Astrocyte (in vitro differentiated cells and primary cell): ENCODE results near the gene SEL1L. TPM values are rescaled to one million over a fixed set of nuclear protein-coding genes. Genes with fewer than 3 reads are reported as not detected.
A peak's percentile ranks its signal among the peaks of the same experiment; 100 is the strongest.

Source experiments
- DNase-seq: peaks from one replicate; pipeline ENCODE4 v3.0.0-alpha.2; 2010; ENCODE audit warnings: low read depth
- FAIRE-seq: peaks from 2 replicates; lab custom pipeline; 2011; peaks lifted over from hg19 to GRCh38; lab: Jason Lieb, UNC
- H2AFZ ChIP-seq: 2 replicates; pipeline ENCODE4 v1.6.0; 2012; ENCODE audit warnings: low read depth, low read length, inconsistent platforms
- H3K27ac ChIP-seq: 2 replicates; pipeline ENCODE4 v1.5.1; 2011; ENCODE audit warnings: low read depth, low read length, inconsistent platforms
- H3K27me3 ChIP-seq: 2 replicates; pipeline ENCODE4 v1.6.0; 2011; ENCODE audit warnings: low read length, inconsistent platforms; ENCODE audit not compliant: insufficient read depth
- H3K36me3 ChIP-seq: 2 replicates; pipeline ENCODE4 v1.5.1; 2011; ENCODE audit warnings: low read length, inconsistent platforms; ENCODE audit not compliant: insufficient read depth
- H3K4me1 ChIP-seq: 2 replicates; pipeline ENCODE4 v1.5.1; 2011; ENCODE audit warnings: low read length, inconsistent platforms; ENCODE audit not compliant: insufficient read depth
- H3K4me2 ChIP-seq: 2 replicates; pipeline ENCODE4 v1.6.0; 2012; ENCODE audit warnings: low read length, inconsistent platforms
- H3K4me3 ChIP-seq: 2 replicates; pipeline ENCODE4 v1.5.1; 2011; ENCODE audit warnings: low read depth, mild to moderate bottlenecking, low read length, inconsistent platforms; ENCODE audit not compliant: insufficient read depth
- H3K79me2 ChIP-seq: 2 replicates; pipeline ENCODE4 v1.6.0; 2012; ENCODE audit warnings: mild to moderate bottlenecking, low read length, inconsistent platforms; ENCODE audit not compliant: insufficient read depth
- H3K9ac ChIP-seq: 2 replicates; pipeline ENCODE4 v1.6.0; 2012; ENCODE audit warnings: mild to moderate bottlenecking, low read length, inconsistent platforms
- H3K9me3 ChIP-seq: 2 replicates; pipeline ENCODE4 v1.5.1; 2012; ENCODE audit warnings: low read depth, mild to moderate bottlenecking, low read length, inconsistent platforms; ENCODE audit not compliant: insufficient read depth
- H4K20me1 ChIP-seq: 2 replicates; pipeline ENCODE4 v1.6.0; 2012; ENCODE audit warnings: low read length, inconsistent platforms; ENCODE audit not compliant: insufficient read depth
- H3K27ac Mint-ChIP-seq: one replicate; pipeline ENCODE4 v1.8.0; 2021; ENCODE audit warnings: mild to moderate bottlenecking, mixed read lengths; ENCODE audit not compliant: unreplicated experiment
- H3K27me3 Mint-ChIP-seq: one replicate; pipeline ENCODE4 v1.8.0; 2021; ENCODE audit warnings: low read depth, mixed read lengths; ENCODE audit not compliant: unreplicated experiment
- H3K36me3 Mint-ChIP-seq: one replicate; pipeline ENCODE4 v1.8.0; 2021; ENCODE audit warnings: low read depth, mixed read lengths; ENCODE audit not compliant: unreplicated experiment
- H3K4me1 Mint-ChIP-seq: one replicate; pipeline ENCODE4 v1.8.0; 2021; ENCODE audit warnings: low read depth, mixed read lengths; ENCODE audit not compliant: unreplicated experiment
- H3K4me3 Mint-ChIP-seq: one replicate; pipeline ENCODE4 v1.8.0; 2021; ENCODE audit warnings: mild to moderate bottlenecking, moderate library complexity, mixed read lengths; ENCODE audit not compliant: unreplicated experiment
- H3K9me3 Mint-ChIP-seq: one replicate; pipeline ENCODE4 v1.8.0; 2021; ENCODE audit warnings: mild to moderate bottlenecking, mixed read lengths; ENCODE audit not compliant: unreplicated experiment
- EZH2 ChIP-seq: IDR thresholded peaks from 2 replicates; pipeline ENCODE4 v1.6.1; 2012; ENCODE audit warnings: mild to moderate bottlenecking, low read length, inconsistent platforms; ENCODE audit not compliant: insufficient read depth
- total RNA-seq: library from RNA; stranded (reverse); gene quantifications from 2 replicates; pipeline ENCODE4 v1.2.1, GENCODE V29; 2021
- TF ChIP-seq, protein P1 (sequence below): IDR thresholded peaks from 2 replicates; pipeline ENCODE4 v1.5.1; 2011; ENCODE audit warnings: low read depth, mild to moderate bottlenecking, inconsistent platforms, low read length, moderate library complexity; ENCODE audit not compliant: insufficient read depth

Gene SEL1L
- total RNA-seq, 1 donor from 2014 or later = 108 TPM

DNA sequence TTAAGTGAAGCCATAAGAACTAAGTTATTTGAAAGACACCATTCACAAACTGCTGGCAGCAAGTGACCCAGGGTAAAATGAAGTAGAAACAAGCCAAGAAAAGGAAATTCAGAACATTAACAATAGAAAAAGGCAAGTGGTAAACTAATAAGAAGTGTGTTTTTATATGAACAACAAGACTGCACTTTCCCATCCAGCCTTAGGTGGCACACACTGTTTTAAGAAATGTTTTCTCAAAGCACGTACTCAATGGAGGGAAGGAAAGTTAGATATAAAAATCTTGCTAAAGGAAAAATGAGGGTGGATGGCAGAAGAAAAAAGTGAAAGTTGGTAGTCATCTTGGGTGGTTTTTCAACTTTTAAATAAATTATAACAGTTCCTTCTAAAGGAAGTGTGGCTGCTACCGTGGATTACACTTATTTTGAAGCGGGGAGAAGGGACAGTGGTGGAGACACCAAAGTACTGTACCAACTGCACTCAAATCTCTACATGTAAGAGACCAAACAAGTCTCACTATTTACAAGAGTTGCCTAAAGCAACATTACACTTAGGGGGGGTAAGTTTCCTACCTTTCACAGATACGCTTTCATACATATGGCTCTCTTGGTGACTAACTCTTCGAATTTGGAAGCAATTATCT lies 58.8 kb downstream of the SEL1L start:
- TF ChIP-seq, protein P1, sequence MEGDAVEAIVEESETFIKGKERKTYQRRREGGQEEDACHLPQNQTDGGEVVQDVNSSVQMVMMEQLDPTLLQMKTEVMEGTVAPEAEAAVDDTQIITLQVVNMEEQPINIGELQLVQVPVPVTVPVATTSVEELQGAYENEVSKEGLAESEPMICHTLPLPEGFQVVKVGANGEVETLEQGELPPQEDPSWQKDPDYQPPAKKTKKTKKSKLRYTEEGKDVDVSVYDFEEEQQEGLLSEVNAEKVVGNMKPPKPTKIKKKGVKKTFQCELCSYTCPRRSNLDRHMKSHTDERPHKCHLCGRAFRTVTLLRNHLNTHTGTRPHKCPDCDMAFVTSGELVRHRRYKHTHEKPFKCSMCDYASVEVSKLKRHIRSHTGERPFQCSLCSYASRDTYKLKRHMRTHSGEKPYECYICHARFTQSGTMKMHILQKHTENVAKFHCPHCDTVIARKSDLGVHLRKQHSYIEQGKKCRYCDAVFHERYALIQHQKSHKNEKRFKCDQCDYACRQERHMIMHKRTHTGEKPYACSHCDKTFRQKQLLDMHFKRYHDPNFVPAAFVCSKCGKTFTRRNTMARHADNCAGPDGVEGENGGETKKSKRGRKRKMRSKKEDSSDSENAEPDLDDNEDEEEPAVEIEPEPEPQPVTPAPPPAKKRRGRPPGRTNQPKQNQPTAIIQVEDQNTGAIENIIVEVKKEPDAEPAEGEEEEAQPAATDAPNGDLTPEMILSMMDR = no peak
- no peak for TF ChIP-seq EZH2
- peaks cover 3% of the 10 kb centered on the region for H3K4me1 Mint-ChIP-seq
- DNase-seq (no peak), FAIRE-seq (no peak)
- peaks cover 7% of the 10 kb centered on the region for H3K36me3 Mint-ChIP-seq
- Histone ChIP-seq H3K4me2 (no peak overlapping the region), H3K4me1 (no peaks in the 10 kb centered on the region), H3K27me3 (no peaks in the 10 kb centered on the region), H3K9ac (no peak overlapping the region), H3K27ac (no peak overlapping the region), H2AFZ (no peak overlapping the region), H3K79me2 (no peaks in the 10 kb centered on the region), H3K4me3 (no peak overlapping the region), H4K20me1 (no peaks in the 10 kb centered on the region), H3K9me3 (no peaks in the 10 kb centered on the region), H3K36me3 (peaks cover 20% of the 10 kb centered on the region)
- H3K27me3 Mint-ChIP-seq = no peaks in the 10 kb centered on the region
- no peak overlapping the region for H3K4me3 Mint-ChIP-seq
- H3K9me3 Mint-ChIP-seq = no peaks in the 10 kb centered on the region
- no peak overlapping the region for H3K27ac Mint-ChIP-seq

DNA sequence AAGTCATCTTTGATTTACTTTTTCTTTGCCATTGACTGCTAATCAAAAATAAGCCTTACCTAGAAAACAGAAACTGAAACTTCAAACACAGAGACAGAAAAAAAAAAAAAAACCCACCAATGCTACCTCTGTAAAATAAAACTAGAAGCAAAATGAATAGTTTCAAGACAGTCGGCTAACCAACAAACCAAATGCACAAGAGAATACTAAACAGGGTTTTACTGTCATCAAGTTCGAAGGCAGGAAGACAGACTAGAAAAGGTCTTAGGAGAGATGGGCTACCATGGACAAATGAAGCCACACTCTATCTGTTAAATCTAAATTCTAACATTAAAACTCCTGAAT lies 59.5 kb downstream of the SEL1L start:
- H3K4me1 ChIP-seq = no peaks in the 10 kb centered on the region
- H3K9ac ChIP-seq = no peak overlapping the region
- no peak overlapping the region for H3K4me3 ChIP-seq
- FAIRE-seq = peak; percentile 39
- Mint-ChIP-seq H3K27me3 (no peaks in the 10 kb centered on the region), H3K4me3 (no peak overlapping the region), H3K9me3 (no peaks in the 10 kb centered on the region), H3K4me1 (peaks cover 3% of the 10 kb centered on the region), H3K36me3 (peaks cover 7% of the 10 kb centered on the region), H3K27ac (no peak overlapping the region)
- H3K27me3 ChIP-seq = no peaks in the 10 kb centered on the region
- H3K27ac ChIP-seq = no peak overlapping the region
- H3K4me2 ChIP-seq = no peak overlapping the region
- no peak for DNase-seq
- TF ChIP-seq, protein P1 = no peak
- TF ChIP-seq EZH2 = no peak
- peaks cover 20% of the 10 kb centered on the region for H3K36me3 ChIP-seq
- H3K79me2 ChIP-seq = no peaks in the 10 kb centered on the region
- no peaks in the 10 kb centered on the region for H3K9me3 ChIP-seq
- H4K20me1 ChIP-seq = no peaks in the 10 kb centered on the region
- H2AFZ ChIP-seq = no peak overlapping the region

DNA sequence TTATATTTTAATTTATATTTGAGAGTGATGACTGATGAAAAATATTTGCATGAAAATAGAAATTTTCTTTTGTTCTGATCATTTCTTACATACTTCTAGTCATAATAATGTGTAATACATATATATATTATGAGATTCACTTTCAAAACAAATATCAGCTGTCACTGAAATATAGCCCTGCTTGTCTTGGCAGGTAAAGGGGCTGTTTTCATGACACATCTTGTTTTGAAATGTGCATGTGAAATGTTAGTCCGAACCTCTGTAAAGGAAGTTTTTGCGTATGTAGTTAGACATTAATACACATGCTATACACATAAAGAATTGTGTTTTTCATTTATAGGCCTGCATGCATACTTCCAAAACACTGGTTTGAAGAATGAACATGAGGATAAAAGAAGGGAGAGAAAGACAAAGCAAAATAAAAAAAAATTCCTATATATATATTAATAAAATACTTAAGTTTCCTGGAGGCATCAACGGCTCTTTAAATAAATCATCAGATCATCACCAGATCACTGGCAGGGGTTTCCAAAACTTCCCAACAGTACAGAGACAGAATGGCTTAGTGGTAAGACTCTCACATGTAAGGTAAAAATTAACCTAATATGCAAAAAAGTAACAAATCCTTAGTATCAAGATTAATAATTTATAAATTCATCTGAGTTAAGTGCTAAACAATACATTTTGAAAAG lies 60.1 kb downstream of the SEL1L start:
- Mint-ChIP-seq H3K36me3 (peaks cover 7% of the 10 kb centered on the region), H3K27me3 (no peaks in the 10 kb centered on the region), H3K4me1 (peaks cover 3% of the 10 kb centered on the region), H3K27ac (no peak overlapping the region), H3K9me3 (no peaks in the 10 kb centered on the region), H3K4me3 (no peak overlapping the region)
- H3K4me3 ChIP-seq = no peak overlapping the region
- H3K4me2 ChIP-seq = no peak overlapping the region
- peaks cover 17% of the 10 kb centered on the region for H3K36me3 ChIP-seq
- H2AFZ ChIP-seq = no peak overlapping the region
- no peaks in the 10 kb centered on the region for H3K9me3 ChIP-seq
- DNase-seq (no peak), FAIRE-seq (no peak)
- no peaks in the 10 kb centered on the region for H3K4me1 ChIP-seq
- TF ChIP-seq, protein P1 = no peak
- no peak for TF ChIP-seq EZH2
- H3K9ac ChIP-seq = no peak overlapping the region
- H3K27ac ChIP-seq = no peak overlapping the region
- no peaks in the 10 kb centered on the region for H3K79me2 ChIP-seq
- H4K20me1 ChIP-seq = no peaks in the 10 kb centered on the region
- H3K27me3 ChIP-seq = no peaks in the 10 kb centered on the region
